SK-MEL-5 (cell line): ENCODE measurements around the gene MINDY1. TPM values are rescaled to one million over a fixed set of nuclear protein-coding genes. Genes with fewer than 3 reads are reported as not detected.

Experiments
- DNase-seq: peaks from one replicate; pipeline ENCODE4 v3.0.0-alpha.2; 2016; ENCODE audit warnings: low read depth, low spot score
- in situ Hi-C: cut with HindIII; loops from 2 replicates; pipeline ENCODE4 v1.10.0; 2016; ENCODE audit warnings: low sequenced_read_pairs, high pct_unique_total_duplicates, low pct_unique_long_range_greater_than_20kb
- small RNA-seq, 2 experiments: library from RNA; depleted of rRNA; stranded (forward); fragments of <200 nt; gene quantifications; one replicate each; pipeline ENCODE3, GENCODE V24; 2014
- total RNA-seq: library from RNA; depleted of rRNA; stranded (reverse); fragments of >200 nt; shearing (Covaris generic); gene quantifications from 2 replicates; pipeline ENCODE4 v1.2.3, GENCODE V29; 2014; rRNA removed

MINDY1 gene
- total RNA-seq, 1 experiment from 2014 or later, result 13.6 TPM

GRCh38 chr1:150955280-150955679 is 51.4 kb downstream of the MINDY1 start:
- DNase-seq, result no peak
- in situ Hi-C loops, result no loop called here

- no peak for DNase-seq
- in situ Hi-C loops, result no loop called here
Observed at GRCh38 chr1:150954708-150955107, 52.0 kb downstream of the MINDY1 start.

Small RNAs within 50 kb of the gene (small RNA-seq; reads per million reads assigned to genes)
- gene RNU6-884P, result 0 reads per million in 2 experiments

Other genes with a start within 250 kb of the MINDY1 start
- gene CTSS, start 241.1 kb downstream of the MINDY1 start, total RNA-seq, result 2.5 and 4.4 TPM in 2 replicates
- gene CTSK, start 198.6 kb downstream of the MINDY1 start, total RNA-seq, result 0.69 and 0.74 TPM in 2 replicates
- 21.6 and 21.9 TPM in 2 replicates for gene ARNT, start 130.3 kb downstream of the MINDY1 start, total RNA-seq
- not detected in 2 replicates for gene CTXND2, start 119.8 kb downstream of the MINDY1 start, total RNA-seq
- 46.9 and 49.3 TPM in 2 replicates for gene SETDB1, start 80.5 kb downstream of the MINDY1 start, total RNA-seq
- gene CERS2, start 32.1 kb downstream of the MINDY1 start, total RNA-seq, result 133 and 162 TPM in 2 replicates
- 0.48 and 1.1 TPM in 2 replicates for gene ANXA9, start 24.6 kb downstream of the MINDY1 start, total RNA-seq
- gene PRUNE1, start 1.5 kb upstream of the MINDY1 start, total RNA-seq, result 13.9 and 16.2 TPM in 2 replicates
- gene BNIPL, start 29.7 kb upstream of the MINDY1 start, total RNA-seq, result 0.11 and 0.16 TPM in 2 replicates
- 16.0 and 17.9 TPM in 2 replicates for gene C1orf56, start 40.8 kb upstream of the MINDY1 start, total RNA-seq
- 95.8 and 99.9 TPM in 2 replicates for gene CDC42SE1, start 52.7 kb upstream of the MINDY1 start, total RNA-seq
- 3.5 and 3.6 TPM in 2 replicates for gene MLLT11, start 53.5 kb upstream of the MINDY1 start, total RNA-seq
- 6.7 and 8.1 TPM in 2 replicates for gene GABPB2, start 63.9 kb upstream of the MINDY1 start, total RNA-seq
- gene SEMA6C, start 139.7 kb upstream of the MINDY1 start, total RNA-seq, result 0.53 and 1.1 TPM in 2 replicates
- not detected in 2 replicates for gene TNFAIP8L2, start 149.7 kb upstream of the MINDY1 start, total RNA-seq
- 17.7 and 22.1 TPM in 2 replicates for gene LYSMD1, start 159.0 kb upstream of the MINDY1 start, total RNA-seq
- gene SCNM1, start 159.2 kb upstream of the MINDY1 start, total RNA-seq, result 90.9 and 110 TPM in 2 replicates
- 0.80 and 1.2 TPM in 2 replicates for gene TMOD4, start 169.1 kb upstream of the MINDY1 start, total RNA-seq
- 116 and 133 TPM in 2 replicates for gene VPS72, start 183.3 kb upstream of the MINDY1 start, total RNA-seq
- gene PIP5K1A, start 191.7 kb upstream of the MINDY1 start, total RNA-seq, result 54.5 and 57.0 TPM in 2 replicates
- 370 and 398 TPM in 2 replicates for gene PSMD4, start 247.8 kb upstream of the MINDY1 start, total RNA-seq